ENCODE measurements around the gene SVOP. TPM values are rescaled to one million over a fixed set of nuclear protein-coding genes. Genes with fewer than 3 reads are reported as not detected.

Gene SVOP
- total RNA-seq, 2 donors from 2014 or later = not detected

DNA sequence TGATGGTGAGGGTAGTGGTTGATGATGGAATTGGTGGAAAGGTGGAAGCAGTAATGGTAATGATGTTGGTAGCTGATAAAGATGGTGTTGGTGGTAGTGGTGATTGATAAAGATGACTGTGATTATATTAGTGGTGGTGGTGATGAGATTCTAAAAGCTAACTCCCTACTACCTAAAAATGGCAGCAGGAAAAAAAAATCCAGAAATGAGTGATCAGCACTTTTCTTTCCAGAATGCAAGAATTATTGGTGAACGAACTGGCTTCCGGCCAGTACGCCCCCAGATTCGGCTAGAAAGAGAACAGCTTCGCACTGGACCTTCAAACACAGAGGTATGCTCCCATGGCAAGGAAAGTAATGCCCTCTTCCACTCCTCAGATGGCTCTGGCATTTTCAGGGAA is 121.7 kb downstream of the SVOP start:
- 86 to 91% methylated on average over 4 to 5 of the region's 5 CpGs for WGBS, 2 experiments (ENCODE audit: insufficient coverage in 1 of 2, insufficient read length in 1 of 2)
- H3K9ac ChIP-seq (ENCODE audit: extremely low read depth, low read length, poor library complexity, severe bottlenecking) = no peak overlapping the region
- H3K36me3 Mint-ChIP-seq (ENCODE audit: low read depth) = no peaks in the 10 kb centered on the region
- H3K9me3 Mint-ChIP-seq = peaks cover 6% of the 10 kb centered on the region
- peaks cover 19% of the 10 kb centered on the region for H3K27me3 ChIP-seq (ENCODE audit: control insufficient read depth, insufficient read depth, low read length, poor library complexity, severe bottlenecking)
- peaks cover 8% of the 10 kb centered on the region for H3K27me3 Mint-ChIP-seq (ENCODE audit: insufficient read depth)
- TF ChIP-seq, protein P1, sequence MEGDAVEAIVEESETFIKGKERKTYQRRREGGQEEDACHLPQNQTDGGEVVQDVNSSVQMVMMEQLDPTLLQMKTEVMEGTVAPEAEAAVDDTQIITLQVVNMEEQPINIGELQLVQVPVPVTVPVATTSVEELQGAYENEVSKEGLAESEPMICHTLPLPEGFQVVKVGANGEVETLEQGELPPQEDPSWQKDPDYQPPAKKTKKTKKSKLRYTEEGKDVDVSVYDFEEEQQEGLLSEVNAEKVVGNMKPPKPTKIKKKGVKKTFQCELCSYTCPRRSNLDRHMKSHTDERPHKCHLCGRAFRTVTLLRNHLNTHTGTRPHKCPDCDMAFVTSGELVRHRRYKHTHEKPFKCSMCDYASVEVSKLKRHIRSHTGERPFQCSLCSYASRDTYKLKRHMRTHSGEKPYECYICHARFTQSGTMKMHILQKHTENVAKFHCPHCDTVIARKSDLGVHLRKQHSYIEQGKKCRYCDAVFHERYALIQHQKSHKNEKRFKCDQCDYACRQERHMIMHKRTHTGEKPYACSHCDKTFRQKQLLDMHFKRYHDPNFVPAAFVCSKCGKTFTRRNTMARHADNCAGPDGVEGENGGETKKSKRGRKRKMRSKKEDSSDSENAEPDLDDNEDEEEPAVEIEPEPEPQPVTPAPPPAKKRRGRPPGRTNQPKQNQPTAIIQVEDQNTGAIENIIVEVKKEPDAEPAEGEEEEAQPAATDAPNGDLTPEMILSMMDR (conservative IDR thresholded peaks at IDR 0.05) = no peak
- H3K36me3 ChIP-seq (ENCODE audit: control insufficient read depth, insufficient read depth, low read length) = no peaks in the 10 kb centered on the region
- H3K27ac ChIP-seq (ENCODE audit: low read depth, low read length) = no peak overlapping the region
- no peaks in the 10 kb centered on the region for H3K4me1 Mint-ChIP-seq
- DNase-seq = no peak
- H3K4me1 ChIP-seq (ENCODE audit: control insufficient read depth, insufficient read depth, low read length) = peaks cover 3% of the 10 kb centered on the region
- no peak overlapping the region for H3K4me3 Mint-ChIP-seq
- no peak overlapping the region for H3K27ac Mint-ChIP-seq
- no peak overlapping the region for H3K4me3 ChIP-seq (ENCODE audit: low read length)
- no peaks in the 10 kb centered on the region for H3K9me3 ChIP-seq (ENCODE audit: control insufficient read depth, low read length)

DNA sequence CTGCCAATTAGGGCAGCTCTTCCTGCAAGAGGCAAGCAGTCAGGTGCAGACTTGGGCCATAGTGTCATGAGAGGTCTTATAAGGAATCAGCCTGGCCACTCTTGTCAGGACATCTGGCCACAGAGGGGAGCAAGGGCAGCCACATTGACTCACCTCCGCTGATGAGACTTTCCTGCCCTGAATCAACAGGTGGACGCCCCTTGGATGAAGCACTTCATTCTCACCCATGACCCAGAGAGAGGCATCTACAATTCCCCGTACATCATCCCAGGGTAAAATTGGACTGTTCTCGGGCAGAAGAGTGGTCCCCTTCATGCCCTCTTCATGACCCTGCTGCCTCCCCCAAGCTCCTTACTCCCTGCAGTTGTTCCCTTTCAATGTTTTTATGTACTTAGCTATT is 124.1 kb downstream of the SVOP start:
- H3K4me1 Mint-ChIP-seq = no peaks in the 10 kb centered on the region
- H3K27ac Mint-ChIP-seq = no peak overlapping the region
- Histone ChIP-seq H3K27ac (ENCODE audit: low read depth, low read length) (no peak overlapping the region), H3K27me3 (ENCODE audit: control insufficient read depth, insufficient read depth, low read length, poor library complexity, severe bottlenecking) (peaks cover 19% of the 10 kb centered on the region), H3K4me3 (ENCODE audit: low read length) (no peak overlapping the region), H3K4me1 (ENCODE audit: control insufficient read depth, insufficient read depth, low read length) (peaks cover 3% of the 10 kb centered on the region), H3K9ac (ENCODE audit: extremely low read depth, low read length, poor library complexity, severe bottlenecking) (no peak overlapping the region), H3K9me3 (ENCODE audit: control insufficient read depth, low read length) (no peaks in the 10 kb centered on the region), H3K36me3 (ENCODE audit: control insufficient read depth, insufficient read depth, low read length) (no peaks in the 10 kb centered on the region)
- no peaks in the 10 kb centered on the region for H3K36me3 Mint-ChIP-seq (ENCODE audit: low read depth)
- 90 to 100% methylated on average over 4 of the region's 4 CpGs for WGBS, 2 experiments (ENCODE audit: insufficient coverage in 1 of 2, insufficient read length in 1 of 2)
- TF ChIP-seq, protein P1 (conservative IDR thresholded peaks at IDR 0.05) = no peak
- peaks cover 6% of the 10 kb centered on the region for H3K9me3 Mint-ChIP-seq
- no peak for DNase-seq
- no peak overlapping the region for H3K4me3 Mint-ChIP-seq
- H3K27me3 Mint-ChIP-seq (ENCODE audit: insufficient read depth) = peaks cover 8% of the 10 kb centered on the region

DNA sequence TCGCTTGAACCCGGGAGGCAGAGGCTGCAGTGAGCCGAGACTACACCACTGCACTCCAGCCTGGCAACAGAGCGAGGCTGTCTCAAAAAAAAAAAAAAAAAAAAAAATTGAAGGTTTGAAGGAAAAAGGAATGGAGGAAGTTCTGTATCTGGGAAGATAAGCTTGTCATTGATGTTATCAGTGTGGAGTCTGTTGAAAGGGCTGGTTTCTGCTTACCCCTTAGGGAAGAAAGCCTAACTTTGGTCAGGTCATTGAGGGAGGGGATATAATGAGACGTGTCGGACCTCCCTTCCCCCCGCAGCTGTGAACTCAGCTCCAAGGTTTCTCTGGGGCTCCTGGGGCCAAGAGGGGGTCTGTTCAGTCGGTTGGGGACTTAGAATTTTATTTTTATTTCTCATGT is 124.5 kb downstream of the SVOP start:
- DNase-seq = no peak
- H3K9me3 ChIP-seq (ENCODE audit: control insufficient read depth, low read length) = no peaks in the 10 kb centered on the region
- H3K9ac ChIP-seq (ENCODE audit: extremely low read depth, low read length, poor library complexity, severe bottlenecking) = no peak overlapping the region
- no peaks in the 10 kb centered on the region for H3K36me3 ChIP-seq (ENCODE audit: control insufficient read depth, insufficient read depth, low read length)
- H3K27ac Mint-ChIP-seq = no peak overlapping the region
- H3K27me3 Mint-ChIP-seq (ENCODE audit: insufficient read depth) = peaks cover 8% of the 10 kb centered on the region
- peaks cover 6% of the 10 kb centered on the region for H3K9me3 Mint-ChIP-seq
- no peak overlapping the region for H3K4me3 Mint-ChIP-seq
- no peak overlapping the region for H3K27ac ChIP-seq (ENCODE audit: low read depth, low read length)
- H3K4me1 Mint-ChIP-seq = no peaks in the 10 kb centered on the region
- TF ChIP-seq, protein P1 (conservative IDR thresholded peaks at IDR 0.05) = no peak
- H3K4me3 ChIP-seq (ENCODE audit: low read length) = no peak overlapping the region
- no peaks in the 10 kb centered on the region for H3K36me3 Mint-ChIP-seq (ENCODE audit: low read depth)
- 87 to 92% methylated on average over 4 to 8 of the region's 8 CpGs for WGBS, 2 experiments (ENCODE audit: insufficient coverage in 1 of 2, insufficient read length in 1 of 2)
- H3K27me3 ChIP-seq (ENCODE audit: control insufficient read depth, insufficient read depth, low read length, poor library complexity, severe bottlenecking) = peaks cover 19% of the 10 kb centered on the region
- H3K4me1 ChIP-seq (ENCODE audit: control insufficient read depth, insufficient read depth, low read length) = peaks cover 3% of the 10 kb centered on the region
